HG03135 (cell line): ENCODE data around the gene S1PR1.
"Not testable (repeated sequence)": the region's sequence is repeated elsewhere in the genome, so short reads cannot be mapped to it uniquely, and the experiment has no call there.

Experiments
- ATAC-seq: cut with Tn5 transposase; IDR thresholded peaks from one replicate; pipeline ENCODE4 v1.9.1; 2021; ENCODE audit warnings: mild to moderate bottlenecking, moderate library complexity; ENCODE audit not compliant: unreplicated experiment

S1PR1 gene

GRCh38 chr1:101219924-101220870, 16.6 kb upstream of the S1PR1 start:
- no peak for ATAC-seq

GRCh38 chr1:101220906-101221305, 15.9 kb upstream of the S1PR1 start:
- ATAC-seq = no peak

GRCh38 chr1:101221945-101222429, 14.8 kb upstream of the S1PR1 start:
- peak; percentile 96 for ATAC-seq

DNA sequence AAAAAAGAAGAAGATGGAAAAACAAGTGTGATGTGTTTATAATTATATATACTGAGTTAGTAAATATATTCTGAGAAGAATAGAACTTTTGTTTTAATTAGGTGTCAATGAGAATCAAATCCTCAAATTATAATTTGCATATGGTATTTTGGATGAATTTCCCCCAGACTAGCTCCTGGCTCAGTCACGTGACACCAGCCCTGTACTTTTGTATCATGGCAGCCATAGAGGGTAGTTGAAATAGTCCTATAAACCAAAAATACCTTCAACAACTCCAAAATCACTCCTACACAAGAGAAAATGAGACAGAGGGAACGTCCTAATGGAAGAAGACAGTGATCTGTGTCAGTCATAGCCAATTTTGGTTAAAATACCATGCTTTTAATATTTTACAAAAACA, 9.0 kb upstream of the S1PR1 start:
- ATAC-seq = no peak

- no peak for ATAC-seq
Measured at GRCh38 chr1:101228424-101229134, 8.2 kb upstream of the S1PR1 start.

DNA sequence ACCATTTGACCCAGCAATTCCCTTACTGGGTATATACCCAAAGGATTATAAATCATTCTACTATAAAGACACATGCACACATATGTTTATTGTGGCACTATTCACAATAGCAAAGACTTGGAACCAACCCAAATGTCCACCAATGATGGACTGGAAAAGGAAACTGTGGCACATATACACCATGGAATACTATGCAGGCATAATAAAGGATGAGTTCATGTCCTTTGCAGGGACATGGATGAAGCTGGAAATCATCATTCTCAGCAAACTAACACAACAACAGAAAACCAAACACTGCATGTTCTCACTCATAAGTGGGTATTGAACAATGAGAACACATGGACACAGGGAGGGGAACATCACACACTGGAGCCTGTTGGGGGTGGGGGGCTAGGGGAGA, 4.6 kb upstream of the S1PR1 start:
- not testable (repeated sequence) for ATAC-seq

DNA sequence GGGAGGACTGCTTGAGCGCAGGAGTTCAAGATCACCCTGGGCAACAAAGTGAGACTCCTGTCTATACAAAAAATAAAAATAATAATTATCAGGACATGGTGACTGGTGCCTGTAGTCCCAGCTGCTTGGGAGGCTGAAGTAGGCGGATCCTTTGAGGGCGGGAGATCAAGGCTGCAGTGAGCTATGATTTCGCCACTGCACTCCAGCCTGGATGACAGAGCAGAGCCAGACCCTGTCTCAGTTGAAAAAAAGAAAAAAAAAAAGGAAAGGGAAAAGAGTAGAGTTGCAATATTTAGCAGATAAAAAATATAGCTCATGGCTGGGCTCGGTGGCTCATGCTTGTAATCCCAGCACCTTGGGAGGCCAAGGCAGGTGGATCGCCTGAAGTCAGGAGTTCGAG, 3.3 kb upstream of the S1PR1 start:
- no peak for ATAC-seq

DNA sequence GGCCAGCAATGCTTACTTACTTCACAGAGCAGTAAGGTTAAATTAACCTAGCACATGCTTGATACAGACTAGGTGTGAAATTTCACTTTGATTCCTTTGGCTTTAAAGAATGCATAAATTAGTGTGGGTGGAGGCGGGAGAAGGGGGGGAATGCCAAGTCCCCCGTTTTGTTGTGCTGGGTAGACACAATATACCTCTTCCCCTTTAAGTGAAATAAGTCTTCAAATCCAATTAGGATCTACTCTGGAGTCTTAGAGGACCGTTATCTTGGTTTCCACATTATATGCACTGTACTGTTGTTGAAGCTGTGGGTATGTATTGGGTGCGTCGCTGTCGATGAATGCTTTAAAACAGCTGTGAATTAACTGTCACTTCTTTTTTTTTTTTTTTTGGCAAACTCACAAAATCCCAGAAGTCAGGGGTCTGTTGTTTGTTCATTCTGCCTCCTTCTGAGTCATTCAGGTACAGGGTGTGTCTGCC, 1.6 kb upstream of the S1PR1 start:
- no peak for ATAC-seq

DNA sequence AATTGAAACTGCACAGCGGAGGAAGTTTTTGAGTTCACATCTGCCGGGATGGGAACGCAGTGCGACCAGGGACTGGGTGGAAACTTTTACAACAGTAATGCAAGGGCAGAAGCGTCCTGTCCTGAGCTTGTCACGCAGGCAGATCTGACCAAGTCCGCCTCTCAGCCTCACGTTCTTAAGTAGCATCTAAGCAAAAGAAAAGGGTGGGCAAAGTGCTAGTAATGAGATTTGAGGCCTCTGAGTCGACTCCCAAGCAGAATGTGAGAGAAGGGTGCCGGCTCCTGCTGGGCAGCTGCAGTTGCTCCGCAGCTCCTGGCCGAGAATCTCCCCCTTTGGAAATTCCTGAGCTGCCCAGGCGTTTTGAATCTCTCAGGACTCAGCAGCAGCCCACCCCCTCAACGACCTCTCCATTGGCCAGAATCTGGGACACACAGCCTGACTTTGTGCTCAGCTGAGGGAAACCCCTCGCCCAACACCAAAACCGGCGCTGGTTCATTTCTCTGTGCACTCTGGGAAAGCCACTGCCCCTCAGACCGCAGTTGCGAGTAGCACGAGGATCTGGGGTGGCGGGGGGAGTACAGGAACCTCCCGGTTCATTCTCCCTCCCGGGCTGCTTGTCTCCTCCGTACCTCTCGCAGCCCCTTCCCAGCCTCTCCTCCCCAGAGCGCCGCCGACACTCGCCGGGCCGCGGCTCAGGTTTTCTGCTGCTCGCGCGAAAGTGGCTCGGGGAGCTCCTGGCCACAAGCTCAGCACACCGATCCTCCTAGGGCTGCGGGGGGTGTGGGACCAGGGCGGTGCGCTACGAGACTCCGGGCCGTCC, 913 bp upstream of the S1PR1 start:
- ATAC-seq = peak; percentile 54

DNA sequence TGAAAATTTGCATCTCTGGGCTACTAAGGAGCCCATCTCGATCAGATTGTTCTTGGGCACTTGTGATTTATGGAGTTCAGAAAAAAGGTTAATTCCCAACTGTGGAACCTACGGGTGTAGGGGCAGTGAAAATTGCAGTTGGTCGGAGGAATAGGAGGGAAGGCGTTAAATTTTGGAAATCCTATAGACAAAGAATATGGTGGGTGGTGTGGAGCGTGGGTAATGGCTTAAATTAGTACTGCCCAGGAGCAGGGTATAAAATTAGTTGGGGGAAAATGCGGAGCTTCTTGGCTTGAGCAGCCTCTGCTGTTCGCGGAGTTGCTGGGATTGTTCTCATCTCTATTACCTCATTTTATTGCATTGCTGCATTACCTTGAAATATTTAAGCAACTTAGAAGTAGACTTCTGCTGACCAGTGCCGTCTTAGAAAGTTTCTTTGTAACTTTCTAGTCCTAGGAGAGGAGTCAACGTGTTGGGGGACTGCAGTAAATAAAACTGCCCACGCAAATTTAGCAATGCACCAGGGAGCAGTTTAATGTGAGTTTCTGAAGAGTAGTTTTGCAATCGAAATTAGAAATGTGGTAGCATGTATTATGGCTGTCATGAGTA, 514 bp downstream of the S1PR1 start:
- no peak for ATAC-seq

DNA sequence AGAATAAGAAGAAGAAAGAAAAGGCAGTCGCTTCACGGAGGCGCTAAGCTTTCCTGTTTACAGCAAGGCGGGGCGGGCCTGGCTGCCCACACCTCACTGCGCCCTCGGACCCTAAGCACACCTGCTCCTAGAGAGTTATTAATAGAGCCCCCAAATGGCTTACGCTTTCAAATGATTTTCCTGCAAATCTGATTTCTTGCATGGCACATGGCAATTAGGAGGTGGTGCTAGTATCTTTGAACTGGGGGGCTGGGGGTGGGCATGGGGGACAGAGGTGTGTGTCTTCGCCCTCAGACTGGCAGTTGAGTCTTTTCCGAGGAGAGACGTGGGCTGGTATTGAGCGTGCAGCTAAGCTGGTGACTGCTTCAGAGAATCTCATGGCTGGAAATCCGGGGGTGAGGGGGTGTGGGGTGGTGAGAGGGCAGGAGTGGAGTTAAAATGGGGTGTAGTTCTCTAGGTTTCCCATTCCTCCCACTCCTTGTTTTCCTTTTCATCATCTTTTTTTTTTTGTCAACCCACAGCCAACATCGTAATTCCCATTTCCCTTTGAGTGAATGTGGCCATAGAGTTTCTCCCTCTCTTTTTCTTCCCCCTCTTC, 1.3 kb downstream of the S1PR1 start:
- no peak for ATAC-seq

- peak; percentile 23 for ATAC-seq
Measured at GRCh38 chr1:101238681-101239094, 1.9 kb downstream of the S1PR1 start.

DNA sequence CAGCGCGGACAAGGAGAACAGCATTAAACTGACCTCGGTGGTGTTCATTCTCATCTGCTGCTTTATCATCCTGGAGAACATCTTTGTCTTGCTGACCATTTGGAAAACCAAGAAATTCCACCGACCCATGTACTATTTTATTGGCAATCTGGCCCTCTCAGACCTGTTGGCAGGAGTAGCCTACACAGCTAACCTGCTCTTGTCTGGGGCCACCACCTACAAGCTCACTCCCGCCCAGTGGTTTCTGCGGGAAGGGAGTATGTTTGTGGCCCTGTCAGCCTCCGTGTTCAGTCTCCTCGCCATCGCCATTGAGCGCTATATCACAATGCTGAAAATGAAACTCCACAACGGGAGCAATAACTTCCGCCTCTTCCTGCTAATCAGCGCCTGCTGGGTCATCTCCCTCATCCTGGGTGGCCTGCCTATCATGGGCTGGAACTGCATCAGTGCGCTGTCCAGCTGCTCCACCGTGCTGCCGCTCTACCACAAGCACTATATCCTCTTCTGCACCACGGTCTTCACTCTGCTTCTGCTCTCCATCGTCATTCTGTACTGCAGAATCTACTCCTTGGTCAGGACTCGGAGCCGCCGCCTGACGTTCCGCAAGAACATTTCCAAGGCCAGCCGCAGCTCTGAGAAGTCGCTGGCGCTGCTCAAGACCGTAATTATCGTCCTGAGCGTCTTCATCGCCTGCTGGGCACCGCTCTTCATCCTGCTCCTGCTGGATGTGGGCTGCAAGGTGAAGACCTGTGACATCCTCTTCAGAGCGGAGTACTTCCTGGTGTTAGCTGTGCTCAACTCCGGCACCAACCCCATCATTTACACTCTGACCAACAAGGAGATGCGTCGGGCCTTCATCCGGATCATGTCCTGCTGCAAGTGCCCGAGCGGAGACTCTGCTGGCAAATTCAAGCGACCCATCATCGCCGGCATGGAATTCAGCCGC, 2.5 kb downstream of the S1PR1 start:
- no peak for ATAC-seq

DNA sequence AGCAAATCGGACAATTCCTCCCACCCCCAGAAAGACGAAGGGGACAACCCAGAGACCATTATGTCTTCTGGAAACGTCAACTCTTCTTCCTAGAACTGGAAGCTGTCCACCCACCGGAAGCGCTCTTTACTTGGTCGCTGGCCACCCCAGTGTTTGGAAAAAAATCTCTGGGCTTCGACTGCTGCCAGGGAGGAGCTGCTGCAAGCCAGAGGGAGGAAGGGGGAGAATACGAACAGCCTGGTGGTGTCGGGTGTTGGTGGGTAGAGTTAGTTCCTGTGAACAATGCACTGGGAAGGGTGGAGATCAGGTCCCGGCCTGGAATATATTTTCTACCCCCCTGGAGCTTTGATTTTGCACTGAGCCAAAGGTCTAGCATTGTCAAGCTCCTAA, 3.2 kb downstream of the S1PR1 start:
- ATAC-seq = no peak

DNA sequence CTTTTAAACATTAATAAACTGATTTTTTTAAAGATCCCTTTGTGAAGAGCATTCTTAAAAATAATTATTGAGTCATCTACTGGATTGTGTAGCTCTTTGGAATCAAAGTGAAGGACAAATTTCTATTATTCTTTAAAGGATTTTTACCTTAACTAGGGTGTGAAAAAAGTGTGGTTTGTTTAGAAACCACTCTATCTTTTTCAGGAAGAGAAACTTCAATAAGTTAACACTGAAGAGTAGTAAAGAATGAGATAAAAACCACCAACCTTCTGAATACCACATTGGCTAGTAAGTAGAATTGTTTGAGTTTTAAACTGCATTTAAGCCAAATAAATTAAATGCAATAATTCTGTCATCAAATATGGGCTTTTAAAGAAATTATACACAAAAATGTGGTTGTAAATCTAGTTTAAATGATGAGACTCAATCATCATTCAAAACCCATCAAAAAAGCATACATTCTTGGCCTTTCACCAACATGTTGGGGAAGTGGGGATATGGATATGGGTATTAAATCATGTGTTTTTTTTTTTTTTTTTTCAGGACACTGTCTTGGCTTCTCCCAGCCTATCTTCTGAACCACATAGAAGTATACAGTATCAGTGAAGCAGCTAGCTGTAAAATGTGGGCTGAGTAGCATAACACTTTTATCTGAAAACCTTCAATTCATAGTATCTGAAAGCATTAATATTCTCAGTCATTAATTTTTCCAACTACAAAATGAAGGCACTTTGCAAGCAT, 4.8 kb downstream of the S1PR1 start:
- no peak for ATAC-seq

DNA sequence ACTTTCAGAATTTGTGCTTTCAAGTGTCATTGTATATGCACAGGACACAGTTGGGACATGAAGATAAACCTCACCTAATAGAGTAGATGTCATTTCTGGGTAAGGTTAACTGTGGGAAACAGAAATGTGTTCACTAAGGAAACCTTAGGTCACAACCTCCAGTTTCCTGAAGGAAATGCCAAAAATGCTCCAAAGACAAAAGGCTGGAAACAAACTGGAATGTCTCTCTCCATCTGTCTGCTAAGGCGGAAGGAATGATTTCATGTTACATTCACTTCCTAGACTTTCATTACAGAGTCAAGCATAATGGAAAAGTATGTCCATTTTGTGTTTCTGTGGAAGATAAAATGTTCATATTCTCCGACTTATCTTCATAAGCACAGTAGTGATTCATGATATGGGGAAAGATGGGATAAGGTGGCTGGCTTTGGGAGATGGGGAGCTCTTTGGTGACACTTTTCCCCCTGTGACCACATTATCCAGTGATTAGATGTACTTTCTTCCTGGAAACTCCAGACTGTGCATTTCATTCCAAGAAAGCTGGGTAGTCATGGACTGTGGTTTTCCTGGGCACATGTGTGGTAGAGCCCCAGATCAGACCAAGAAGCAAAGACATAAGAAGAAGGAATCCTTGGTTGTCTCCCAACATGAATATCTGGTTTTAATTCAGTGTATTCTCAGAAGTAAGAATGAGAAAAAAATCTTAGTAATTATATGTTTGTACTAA, 5.7 kb downstream of the S1PR1 start:
- ATAC-seq = no peak

- ATAC-seq = no peak
Measured at GRCh38 chr1:101243751-101244150, 6.9 kb downstream of the S1PR1 start.

GRCh38 chr1:101244842-101245241, 8.0 kb downstream of the S1PR1 start:
- ATAC-seq = no peak
